Measurements from ENCODE around the gene TNFRSF14. TPM values are rescaled to one million over a fixed set of nuclear protein-coding genes. Genes with fewer than 3 reads are reported as not detected.

TNFRSF14 gene
- total RNA-seq, 2 donors from 2014 or later = 179 to 212 TPM

- no peaks in the 10 kb centered on the region for H3K9me3 ChIP-seq (ENCODE audit: control insufficient read depth, low read length, poor library complexity, severe bottlenecking)
- DNase-seq (no peak), ATAC-seq (peak; percentile 1)
- H3K27me3 Mint-ChIP-seq = no peaks in the 10 kb centered on the region
- H3K4me1 Mint-ChIP-seq = peaks cover 32% of the 10 kb centered on the region
- H3K27ac Mint-ChIP-seq = peak overlapping the region; percentile 98
- H3K4me3 Mint-ChIP-seq = peak overlapping the region; percentile 99
- peaks cover 8% of the 10 kb centered on the region for H3K36me3 Mint-ChIP-seq (ENCODE audit: low read depth)
Observed at GRCh38 chr1:2556678-2557481, 709 bp downstream of the TNFRSF14 start.

- H3K4me3 Mint-ChIP-seq = peak overlapping the region; percentile 99
- H3K9me3 ChIP-seq (ENCODE audit: control insufficient read depth, low read length, poor library complexity, severe bottlenecking) = no peaks in the 10 kb centered on the region
- H3K27me3 Mint-ChIP-seq = no peaks in the 10 kb centered on the region
Observed at GRCh38 chr1:2557482-2558400, 1.6 kb downstream of the TNFRSF14 start.

GRCh38 chr1:2558420-2558819, 2.2 kb downstream of the TNFRSF14 start:
- peak overlapping the region; percentile 98 for H3K27ac Mint-ChIP-seq
- no peaks in the 10 kb centered on the region for H3K27me3 Mint-ChIP-seq
- no peak for DNase-seq
- ATAC-seq = no peak
- peaks cover 8% of the 10 kb centered on the region for H3K36me3 Mint-ChIP-seq (ENCODE audit: low read depth)
- peak overlapping the region; percentile 99 for H3K4me3 Mint-ChIP-seq
- H3K9me3 ChIP-seq (ENCODE audit: control insufficient read depth, low read length, poor library complexity, severe bottlenecking) = no peaks in the 10 kb centered on the region
- peaks cover 32% of the 10 kb centered on the region for H3K4me1 Mint-ChIP-seq

More at GRCh38 chr1:2557482-2558400, 1.6 kb downstream of the TNFRSF14 start:
- H3K4me1 Mint-ChIP-seq = peaks cover 32% of the 10 kb centered on the region
- peaks cover 8% of the 10 kb centered on the region for H3K36me3 Mint-ChIP-seq (ENCODE audit: low read depth)
- DNase-seq = no peak
- peak overlapping the region; percentile 98 for H3K27ac Mint-ChIP-seq
- ATAC-seq = no peak

- peaks cover 30% of the 10 kb centered on the region for H3K4me1 Mint-ChIP-seq
- no peaks in the 10 kb centered on the region for H3K9me3 ChIP-seq (ENCODE audit: control insufficient read depth, low read length, poor library complexity, severe bottlenecking)
- H3K36me3 Mint-ChIP-seq (ENCODE audit: low read depth) = peaks cover 8% of the 10 kb centered on the region
- H3K27ac Mint-ChIP-seq = peak overlapping the region; percentile 98
- no peak for ATAC-seq
- peak overlapping the region; percentile 71 for H3K4me3 Mint-ChIP-seq
- H3K27me3 Mint-ChIP-seq = no peaks in the 10 kb centered on the region
- DNase-seq = no peak
Observed at GRCh38 chr1:2558861-2559260, 2.7 kb downstream of the TNFRSF14 start.

GRCh38 chr1:2559509-2560298, 3.5 kb downstream of the TNFRSF14 start:
- peaks cover 8% of the 10 kb centered on the region for H3K36me3 Mint-ChIP-seq (ENCODE audit: low read depth)
- H3K4me3 Mint-ChIP-seq = peak overlapping the region; percentile 53
- no peaks in the 10 kb centered on the region for H3K27me3 Mint-ChIP-seq
- ATAC-seq (no peak), DNase-seq (no peak)
- peak overlapping the region; percentile 4 for H3K27ac Mint-ChIP-seq
- peaks cover 23% of the 10 kb centered on the region for H3K4me1 Mint-ChIP-seq
- no peaks in the 10 kb centered on the region for H3K9me3 ChIP-seq (ENCODE audit: control insufficient read depth, low read length, poor library complexity, severe bottlenecking)

GRCh38 chr1:2560299-2561073, 4.3 kb downstream of the TNFRSF14 start:
- H3K27ac Mint-ChIP-seq = no peak overlapping the region
- H3K4me1 Mint-ChIP-seq = peaks cover 25% of the 10 kb centered on the region
- H3K27me3 Mint-ChIP-seq = no peaks in the 10 kb centered on the region
- ATAC-seq = no peak
- no peak overlapping the region for H3K4me3 Mint-ChIP-seq
- H3K36me3 Mint-ChIP-seq (ENCODE audit: low read depth) = peaks cover 8% of the 10 kb centered on the region
- DNase-seq = no peak
- H3K9me3 ChIP-seq (ENCODE audit: control insufficient read depth, low read length, poor library complexity, severe bottlenecking) = no peaks in the 10 kb centered on the region

GRCh38 chr1:2561446-2561845, 5.3 kb downstream of the TNFRSF14 start:
- Mint-ChIP-seq H3K4me1 (peaks cover 20% of the 10 kb centered on the region), H3K4me3 (no peak overlapping the region), H3K27me3 (no peaks in the 10 kb centered on the region), H3K36me3 (ENCODE audit: low read depth) (peaks cover 5% of the 10 kb centered on the region), H3K27ac (no peak overlapping the region)
- ATAC-seq (no peak), DNase-seq (no peak)
- H3K9me3 ChIP-seq (ENCODE audit: control insufficient read depth, low read length, poor library complexity, severe bottlenecking) = no peaks in the 10 kb centered on the region

- H3K27me3 Mint-ChIP-seq = no peaks in the 10 kb centered on the region
- H3K4me1 Mint-ChIP-seq = peaks cover 18% of the 10 kb centered on the region
- DNase-seq = no peak
- ATAC-seq = peak; percentile 61
- no peak overlapping the region for H3K27ac Mint-ChIP-seq
- H3K4me3 Mint-ChIP-seq = no peak overlapping the region
- H3K9me3 ChIP-seq (ENCODE audit: control insufficient read depth, low read length, poor library complexity, severe bottlenecking) = no peaks in the 10 kb centered on the region
- H3K36me3 Mint-ChIP-seq (ENCODE audit: low read depth) = peaks cover 5% of the 10 kb centered on the region
Observed at GRCh38 chr1:2561898-2562895, 6.0 kb downstream of the TNFRSF14 start.

GRCh38 chr1:2563205-2563604, 7.0 kb downstream of the TNFRSF14 start:
- no peak overlapping the region for H3K4me3 Mint-ChIP-seq
- H3K27ac Mint-ChIP-seq = no peak overlapping the region
- H3K9me3 ChIP-seq (ENCODE audit: control insufficient read depth, low read length, poor library complexity, severe bottlenecking) = no peaks in the 10 kb centered on the region
- H3K36me3 Mint-ChIP-seq (ENCODE audit: low read depth) = peaks cover 5% of the 10 kb centered on the region
- H3K27me3 Mint-ChIP-seq = no peaks in the 10 kb centered on the region
- ATAC-seq (no peak), DNase-seq (no peak)
- H3K4me1 Mint-ChIP-seq = peaks cover 16% of the 10 kb centered on the region

- Mint-ChIP-seq H3K4me3 (no peak overlapping the region), H3K27ac (peak overlapping the region; percentile 61), H3K27me3 (no peaks in the 10 kb centered on the region), H3K36me3 (ENCODE audit: low read depth) (peaks cover 3% of the 10 kb centered on the region), H3K4me1 (peaks cover 10% of the 10 kb centered on the region)
- H3K9me3 ChIP-seq (ENCODE audit: control insufficient read depth, low read length, poor library complexity, severe bottlenecking) = no peaks in the 10 kb centered on the region
- DNase-seq = no peak
- no peak for ATAC-seq
Observed at GRCh38 chr1:2564006-2564814, 8.0 kb downstream of the TNFRSF14 start.

All from T-helper 17 cell (primary cell).